ENCODE data around the gene VIP. TPM values are rescaled to one million over a fixed set of nuclear protein-coding genes. Genes with fewer than 3 reads are reported as not detected.

The VIP gene
- total RNA-seq, 1 experiment from 2014 or later = not detected

DNA sequence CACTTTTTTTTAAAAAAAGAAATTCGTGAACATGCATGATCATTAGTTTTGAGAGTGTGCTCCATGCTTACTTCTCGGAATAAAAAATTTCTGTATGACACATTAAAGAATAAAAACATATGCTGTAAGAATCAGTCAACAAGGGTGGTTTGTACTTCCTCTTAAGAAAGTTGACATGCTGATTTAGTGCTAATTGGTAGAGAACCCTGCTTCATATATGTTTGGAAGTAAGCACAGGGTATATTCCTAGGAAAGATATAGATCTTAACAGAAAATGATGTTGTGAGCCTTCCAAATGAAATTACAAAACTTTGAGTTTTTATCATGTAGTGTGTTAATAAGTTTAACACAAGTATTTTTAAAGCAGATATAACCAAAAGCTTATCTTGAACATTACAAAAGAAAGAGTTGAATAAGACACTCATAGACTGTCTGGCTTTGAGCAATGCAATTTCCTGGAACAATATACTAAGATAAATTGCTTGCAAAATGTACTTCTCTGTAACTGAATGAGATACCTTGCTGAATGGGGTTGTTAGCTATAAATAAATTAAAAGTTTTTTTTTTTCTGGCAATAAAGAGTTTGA, 13.8 kb upstream of the VIP start:
- no peaks in the 10 kb centered on the region for H3K36me3 ChIP-seq (ENCODE audit: control insufficient read depth in 1 of 2, insufficient read depth in 2 of 2, low read length in 2 of 2)
- H3K4me3 ChIP-seq (replicated peaks in 1 of 2; ENCODE audit: low read depth in 1 of 2, low read length in 2 of 2) = no peak overlapping the region
- no peak overlapping the region for H3K4me2 ChIP-seq (ENCODE audit: low read length)
- no TSS peak for BruUV-seq (replicated peaks)
- CTCF ChIA-PET = interaction anchor here (1.1 to 2.6 kb wide), 2 partner anchors 9 to 12 kb away, joined by 3 to 7 read pairs; no protein-coding TSS in a partner anchor
- DNase-seq (ENCODE audit: low read depth, low spot score) (no peak), ATAC-seq (no peak)
- no peaks in the 10 kb centered on the region for H3K79me2 ChIP-seq (ENCODE audit: insufficient read depth, low read length)
- intact Hi-C loops (cut with micrococcal nuclease) = no loop called here
- H3K9ac ChIP-seq (ENCODE audit: low read length) = no peak overlapping the region
- H4K20me1 ChIP-seq (ENCODE audit: insufficient read depth) = no peaks in the 10 kb centered on the region; the same call in 1 of the 2 replicates
- RAD21 ChIA-PET (ENCODE audit: low non-redundant PET in 1 of 2, low total read pairs in 2 of 2, uncharacterized antibody in 2 of 2, unreplicated experiment in 2 of 2) = no interaction called here
- POLR2A ChIA-PET = no interaction called here
- TF ChIP-seq EGR1 (IDR thresholded peaks at IDR 0.05; ENCODE audit: low read depth) = no peak
- TF ChIP-seq CEBPB (IDR thresholded peaks at IDR 0.05; ENCODE audit: low read depth) = no peak
- TF ChIP-seq ZFX (IDR thresholded peaks at IDR 0.05) = no peak
- TF ChIP-seq EZH2 (IDR thresholded peaks at IDR 0.05) = no peak
- TF ChIP-seq, protein P1, sequence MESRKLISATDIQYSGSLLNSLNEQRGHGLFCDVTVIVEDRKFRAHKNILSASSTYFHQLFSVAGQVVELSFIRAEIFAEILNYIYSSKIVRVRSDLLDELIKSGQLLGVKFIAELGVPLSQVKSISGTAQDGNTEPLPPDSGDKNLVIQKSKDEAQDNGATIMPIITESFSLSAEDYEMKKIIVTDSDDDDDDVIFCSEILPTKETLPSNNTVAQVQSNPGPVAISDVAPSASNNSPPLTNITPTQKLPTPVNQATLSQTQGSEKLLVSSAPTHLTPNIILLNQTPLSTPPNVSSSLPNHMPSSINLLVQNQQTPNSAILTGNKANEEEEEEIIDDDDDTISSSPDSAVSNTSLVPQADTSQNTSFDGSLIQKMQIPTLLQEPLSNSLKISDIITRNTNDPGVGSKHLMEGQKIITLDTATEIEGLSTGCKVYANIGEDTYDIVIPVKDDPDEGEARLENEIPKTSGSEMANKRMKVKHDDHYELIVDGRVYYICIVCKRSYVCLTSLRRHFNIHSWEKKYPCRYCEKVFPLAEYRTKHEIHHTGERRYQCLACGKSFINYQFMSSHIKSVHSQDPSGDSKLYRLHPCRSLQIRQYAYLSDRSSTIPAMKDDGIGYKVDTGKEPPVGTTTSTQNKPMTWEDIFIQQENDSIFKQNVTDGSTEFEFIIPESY (IDR thresholded peaks at IDR 0.05; ENCODE audit: extremely low read depth, insufficient replicate concordance, low read length) = no peak
- TF ChIP-seq EZH2phosphoT487 (IDR thresholded peaks at IDR 0.05; ENCODE audit: borderline replicate concordance) = no peak
- TF ChIP-seq FOSL1 (IDR thresholded peaks at IDR 0.05; ENCODE audit: low read depth) = no peak
- no peak overlapping the region for H3K27ac ChIP-seq (ENCODE audit: low read depth, low read length)
- no peak overlapping the region for H2AFZ ChIP-seq (ENCODE audit: low read depth, low read length, poor library complexity, severe bottlenecking)
- peaks cover 25% of the 10 kb centered on the region for H3K27me3 ChIP-seq (ENCODE audit: insufficient read depth, low read length)
- no peaks in the 10 kb centered on the region for H3K9me3 ChIP-seq (ENCODE audit: control insufficient read depth in 1 of 2, insufficient read depth in 1 of 2, low read depth in 1 of 2, low read length in 2 of 2)
- H3K9me2 ChIP-seq (ENCODE audit: insufficient read depth) = no peaks in the 10 kb centered on the region
- no peaks in the 10 kb centered on the region for H3K4me1 ChIP-seq (ENCODE audit: control insufficient read depth in 1 of 2, insufficient read depth in 2 of 2, low read length in 2 of 2)
